ENCODE data around the gene LY6G6F. TPM values are rescaled to one million over a fixed set of nuclear protein-coding genes. Genes with fewer than 3 reads are reported as not detected.
A peak's percentile ranks its signal among the peaks of the same experiment; 100 is the strongest.

LY6G6F gene
- total RNA-seq, 2 donors from 2014 or later, result not detected

DNA sequence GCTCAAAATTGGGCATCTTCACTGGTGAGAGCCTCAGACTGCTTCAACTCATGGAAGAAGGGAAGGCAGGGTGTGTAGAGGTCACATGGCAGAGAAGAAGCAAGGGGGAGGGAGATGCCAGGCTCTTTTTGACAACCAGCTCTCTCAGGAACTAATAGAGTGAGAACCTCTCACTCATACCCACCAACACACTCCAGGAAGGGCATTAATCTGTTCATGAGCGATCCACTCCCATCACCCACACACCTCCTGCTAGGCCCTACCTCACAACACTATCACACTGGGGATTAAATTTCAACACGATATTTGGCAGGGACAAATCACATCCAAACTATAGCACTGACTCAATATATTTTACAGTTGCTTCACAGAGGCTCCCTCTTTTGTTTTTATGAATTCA, 35.1 kb downstream of the LY6G6F start:
- no peak overlapping the region for H3K4me3 Mint-ChIP-seq
- Histone ChIP-seq H3K9me3 (ENCODE audit: control insufficient read depth, low read length) (no peaks in the 10 kb centered on the region), H3K9ac (ENCODE audit: extremely low read depth, low read length, poor library complexity, severe bottlenecking) (no peak overlapping the region), H3K36me3 (ENCODE audit: control insufficient read depth, insufficient read depth, low read length) (peaks cover 5% of the 10 kb centered on the region), H3K4me3 (ENCODE audit: low read length) (no peak overlapping the region), H3K4me1 (ENCODE audit: control insufficient read depth, insufficient read depth, low read length) (peaks cover 11% of the 10 kb centered on the region), H3K27me3 (ENCODE audit: control insufficient read depth, insufficient read depth, low read length, poor library complexity, severe bottlenecking) (no peaks in the 10 kb centered on the region), H3K27ac (ENCODE audit: low read depth, low read length) (no peak overlapping the region)
- DNase-seq, result no peak
- H3K9me3 Mint-ChIP-seq, result no peaks in the 10 kb centered on the region
- no peaks in the 10 kb centered on the region for H3K27me3 Mint-ChIP-seq (ENCODE audit: insufficient read depth)
- peak overlapping the region; percentile 44 for H3K27ac Mint-ChIP-seq
- 94 to 100% methylated on average over 2 of the region's 2 CpGs for WGBS, 2 experiments (ENCODE audit: insufficient coverage in 1 of 2, insufficient read length in 1 of 2)
- TF ChIP-seq, protein P1, sequence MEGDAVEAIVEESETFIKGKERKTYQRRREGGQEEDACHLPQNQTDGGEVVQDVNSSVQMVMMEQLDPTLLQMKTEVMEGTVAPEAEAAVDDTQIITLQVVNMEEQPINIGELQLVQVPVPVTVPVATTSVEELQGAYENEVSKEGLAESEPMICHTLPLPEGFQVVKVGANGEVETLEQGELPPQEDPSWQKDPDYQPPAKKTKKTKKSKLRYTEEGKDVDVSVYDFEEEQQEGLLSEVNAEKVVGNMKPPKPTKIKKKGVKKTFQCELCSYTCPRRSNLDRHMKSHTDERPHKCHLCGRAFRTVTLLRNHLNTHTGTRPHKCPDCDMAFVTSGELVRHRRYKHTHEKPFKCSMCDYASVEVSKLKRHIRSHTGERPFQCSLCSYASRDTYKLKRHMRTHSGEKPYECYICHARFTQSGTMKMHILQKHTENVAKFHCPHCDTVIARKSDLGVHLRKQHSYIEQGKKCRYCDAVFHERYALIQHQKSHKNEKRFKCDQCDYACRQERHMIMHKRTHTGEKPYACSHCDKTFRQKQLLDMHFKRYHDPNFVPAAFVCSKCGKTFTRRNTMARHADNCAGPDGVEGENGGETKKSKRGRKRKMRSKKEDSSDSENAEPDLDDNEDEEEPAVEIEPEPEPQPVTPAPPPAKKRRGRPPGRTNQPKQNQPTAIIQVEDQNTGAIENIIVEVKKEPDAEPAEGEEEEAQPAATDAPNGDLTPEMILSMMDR (conservative IDR thresholded peaks at IDR 0.05), result no peak
- peaks cover 43% of the 10 kb centered on the region for H3K4me1 Mint-ChIP-seq
- H3K36me3 Mint-ChIP-seq (ENCODE audit: low read depth), result peaks cover 12% of the 10 kb centered on the region

DNA sequence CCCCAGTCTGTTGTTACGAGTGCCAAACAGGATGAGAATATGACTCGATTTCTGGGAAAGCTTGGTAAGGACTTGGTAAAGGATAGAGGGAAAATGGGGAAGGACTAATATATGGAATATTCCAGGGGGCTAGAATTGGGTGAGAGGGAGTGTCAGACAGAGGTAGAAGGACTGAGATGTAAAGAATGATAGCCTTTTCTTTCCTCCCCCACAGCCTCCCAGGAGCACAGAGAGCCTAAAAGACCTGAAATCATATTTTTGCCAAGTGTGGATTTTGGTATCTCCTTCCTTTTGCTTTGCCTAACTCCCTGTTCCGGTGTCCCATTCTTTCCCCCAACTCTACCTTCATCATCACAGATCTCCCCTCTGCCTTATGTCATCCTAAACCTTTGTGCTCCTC, 36.2 kb downstream of the LY6G6F start:
- DNase-seq, result no peak
- Histone ChIP-seq H3K4me3 (ENCODE audit: low read length) (no peak overlapping the region), H3K4me1 (ENCODE audit: control insufficient read depth, insufficient read depth, low read length) (peaks cover 7% of the 10 kb centered on the region), H3K27ac (ENCODE audit: low read depth, low read length) (no peak overlapping the region), H3K9ac (ENCODE audit: extremely low read depth, low read length, poor library complexity, severe bottlenecking) (no peak overlapping the region), H3K36me3 (ENCODE audit: control insufficient read depth, insufficient read depth, low read length) (peaks cover 5% of the 10 kb centered on the region), H3K9me3 (ENCODE audit: control insufficient read depth, low read length) (no peaks in the 10 kb centered on the region), H3K27me3 (ENCODE audit: control insufficient read depth, insufficient read depth, low read length, poor library complexity, severe bottlenecking) (no peaks in the 10 kb centered on the region)
- TF ChIP-seq, protein P1 (conservative IDR thresholded peaks at IDR 0.05), result no peak
- H3K27ac Mint-ChIP-seq, result no peak overlapping the region
- 86 to 94% methylated on average over 2 to 3 of the region's 3 CpGs for WGBS, 2 experiments (ENCODE audit: insufficient coverage in 1 of 2, insufficient read length in 1 of 2)
- H3K9me3 Mint-ChIP-seq, result no peaks in the 10 kb centered on the region
- peaks cover 19% of the 10 kb centered on the region for H3K36me3 Mint-ChIP-seq (ENCODE audit: low read depth)
- no peaks in the 10 kb centered on the region for H3K27me3 Mint-ChIP-seq (ENCODE audit: insufficient read depth)
- H3K4me3 Mint-ChIP-seq, result no peak overlapping the region
- H3K4me1 Mint-ChIP-seq, result peaks cover 35% of the 10 kb centered on the region

DNA sequence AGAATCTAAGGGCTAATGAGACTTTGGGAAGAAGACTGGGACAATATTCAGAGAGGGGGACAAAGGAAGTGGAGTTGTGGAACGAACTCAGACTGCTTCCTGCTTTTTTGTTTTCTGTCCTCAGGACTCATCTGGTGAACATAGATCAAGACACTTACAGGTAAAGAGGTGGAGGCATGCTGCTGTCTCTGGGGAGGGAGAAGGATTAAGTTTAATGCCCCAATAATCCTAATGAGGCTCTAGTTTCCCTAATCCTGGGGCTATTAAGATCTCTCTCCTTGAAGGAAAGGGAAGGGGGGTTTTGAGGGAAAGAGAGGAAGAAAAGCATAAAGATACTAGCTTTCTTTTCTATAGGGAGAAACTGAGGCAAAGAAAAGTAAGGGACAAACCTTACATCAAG, 37.8 kb downstream of the LY6G6F start:
- TF ChIP-seq, protein P1 (conservative IDR thresholded peaks at IDR 0.05), result no peak
- no peak for DNase-seq
- H3K36me3 ChIP-seq (ENCODE audit: control insufficient read depth, insufficient read depth, low read length), result peaks cover 5% of the 10 kb centered on the region
- no peaks in the 10 kb centered on the region for H3K4me1 ChIP-seq (ENCODE audit: control insufficient read depth, insufficient read depth, low read length)
- Mint-ChIP-seq H3K4me3 (no peak overlapping the region), H3K27ac (peak overlapping the region; percentile 54), H3K9me3 (no peaks in the 10 kb centered on the region), H3K4me1 (peaks cover 22% of the 10 kb centered on the region), H3K27me3 (ENCODE audit: insufficient read depth) (no peaks in the 10 kb centered on the region), H3K36me3 (ENCODE audit: low read depth) (peaks cover 24% of the 10 kb centered on the region)
- no peak overlapping the region for H3K9ac ChIP-seq (ENCODE audit: extremely low read depth, low read length, poor library complexity, severe bottlenecking)
- H3K27ac ChIP-seq (ENCODE audit: low read depth, low read length), result no peak overlapping the region
- H3K4me3 ChIP-seq (ENCODE audit: low read length), result no peak overlapping the region
- H3K27me3 ChIP-seq (ENCODE audit: control insufficient read depth, insufficient read depth, low read length, poor library complexity, severe bottlenecking), result no peaks in the 10 kb centered on the region
- no peaks in the 10 kb centered on the region for H3K9me3 ChIP-seq (ENCODE audit: control insufficient read depth, low read length)
- whole genome bisulfite sequencing, 2 experiments (ENCODE audit: insufficient coverage in 1 of 2, insufficient read length in 1 of 2), result 77 to 92% methylated on average over 1 of the region's 1 CpG

Data from endodermal cell (in vitro differentiated cells).